Neural cell (in vitro differentiated cells): ENCODE data around the gene DMKN.

Experiments
- CTCF ChIP-seq: fragments of 450-650 bp; IDR thresholded peaks from 2 replicates; pipeline ENCODE4 v1.5.1; 2014; ENCODE audit warnings: antibody characterized with exemption, mild to moderate bottlenecking, moderate library complexity; ENCODE audit not compliant: poor library complexity, severe bottlenecking
- EP300 ChIP-seq: fragments of 450-650 bp; conservative IDR thresholded peaks from 2 replicates; pipeline ENCODE4 v1.6.1; 2014; ENCODE audit warnings: antibody characterized with exemption, mild to moderate bottlenecking, moderate library complexity; ENCODE audit not compliant: poor library complexity, severe bottlenecking
- EZH2 ChIP-seq: fragments of 200-600, 300-800 bp; shearing (Covaris generic), sonication (generic); IDR thresholded peaks from 2 replicates; pipeline ENCODE4 v1.6.1; 2014; ENCODE audit warnings: antibody characterized with exemption, low read length, borderline replicate concordance, mild to moderate bottlenecking; ENCODE audit not compliant: insufficient read depth, poor library complexity, severe bottlenecking
- POLR2AphosphoS5 ChIP-seq: IDR thresholded peaks from 2 replicates; pipeline ENCODE4 v1.6.1; 2012
- RAD21 ChIP-seq: fragments of 450-650 bp; conservative IDR thresholded peaks from 2 replicates; pipeline ENCODE4 v1.6.1; 2014; ENCODE audit warnings: antibody characterized with exemption, mild to moderate bottlenecking, moderate library complexity
- SMC3 ChIP-seq: fragments of 450-650 bp; conservative IDR thresholded peaks from 2 replicates; pipeline ENCODE4 v1.6.1; 2014; ENCODE audit warnings: antibody characterized with exemption, mild to moderate bottlenecking, moderate library complexity; ENCODE audit not compliant: poor library complexity
- TAF1 ChIP-seq: IDR thresholded peaks from 2 replicates; pipeline ENCODE4 v1.6.1; 2012; ENCODE audit warnings: low read depth

- no peak for TF ChIP-seq EZH2
- TF ChIP-seq CTCF: no peak
- TF ChIP-seq SMC3: no peak
- TF ChIP-seq TAF1: no peak
- TF ChIP-seq POLR2AphosphoS5: no peak
- no peak for TF ChIP-seq RAD21
- TF ChIP-seq EP300: no peak
These were observed 42.0 kb upstream of the DMKN start for GRCh38 chr19:35555301-35556005.
